Uterus (tissue), 4 donors: ENCODE measurements around the gene ONECUT3. TPM values are rescaled to one million over a fixed set of nuclear protein-coding genes. Genes with fewer than 3 reads are reported as not detected.

Source experiments
- DNase-seq, 2 donors: peaks; one replicate each; pipeline ENCODE4 v3.0.0-alpha.2; 2019 to 2020
- H3K27ac ChIP-seq, 2 donors: fragments of 200-600 bp; sonication (generic); 1 replicate in 1 of 2; 2 replicates in 1 of 2; pipeline ENCODE4 v1.5.1; 2016 to 2018
- H3K27me3 ChIP-seq, 2 donors: fragments of 200-600 bp; sonication (generic); one replicate each; pipeline ENCODE4 v1.5.1; 2018 to 2019; ENCODE audit warnings: control low read depth in 1 of 2
- H3K36me3 ChIP-seq, 2 donors: fragments of 200-600 bp; sonication (generic); one replicate each; pipeline ENCODE4 v1.5.1; 2019; ENCODE audit warnings: control low read depth in 1 of 2
- H3K4me1 ChIP-seq, 2 donors: fragments of 200-600 bp; sonication (generic); one replicate each; pipeline ENCODE4 v1.5.1; 2018 to 2019; ENCODE audit warnings: control low read depth in 1 of 2
- H3K4me3 ChIP-seq, 2 donors: fragments of 200-600 bp; sonication (generic); 1 replicate in 1 of 2; 2 replicates in 1 of 2; pipeline ENCODE4 v1.5.1; 2018 to 2019; ENCODE audit warnings: mild to moderate bottlenecking in 1 of 2
- H3K9me3 ChIP-seq, 2 donors: fragments of 200-600 bp; sonication (generic); one replicate each; pipeline ENCODE4 v1.5.1; 2019; ENCODE audit warnings: control low read depth in 1 of 2
- POLR2A ChIP-seq, 2 donors: fragments of 450-650 bp; IDR thresholded peaks; one replicate each; pipeline ENCODE4 v1.6.1; 2016; ENCODE audit warnings: antibody characterized with exemption in 2 of 2, mild to moderate bottlenecking in 1 of 2, moderate library complexity in 1 of 2
- intact Hi-C: fragments of 100-400 bp; cut with DNase I; formaldehyde crosslinking; loops from one replicate; pipeline ENCODE4 v1.15.1; 2023; ENCODE audit warnings: low total_unique reads
- total RNA-seq, 4 donors: library from RNA; depleted of rRNA in 3 of 4; stranded (reverse); fragments of >200 nt in 3 of 4; gene quantifications; one replicate each; pipeline versions ENCODE4 v1.1.0 to v1.2.4, GENCODE V29; 2014 to 2023
- TF ChIP-seq, protein P1 (sequence below), 4 experiments: fragments of 200-600 bp in 2 of 4; fragments of 450-650 bp in 2 of 4; sonication (generic) in 2 of 4; IDR thresholded peaks; one replicate each; pipeline ENCODE4 v1.5.1; 2016 to 2019; ENCODE audit warnings: antibody characterized with exemption in 4 of 4, mild to moderate bottlenecking in 2 of 4, moderate library complexity in 1 of 4
- donor health status: DM: yes; HTN: yes; CAD: no.

ONECUT3 gene
- total RNA-seq, 4 donors from 2014 or later: not detected

- no peak for TF ChIP-seq POLR2A (IDR thresholded peaks at IDR 0.05)
- TF ChIP-seq, protein P1, sequence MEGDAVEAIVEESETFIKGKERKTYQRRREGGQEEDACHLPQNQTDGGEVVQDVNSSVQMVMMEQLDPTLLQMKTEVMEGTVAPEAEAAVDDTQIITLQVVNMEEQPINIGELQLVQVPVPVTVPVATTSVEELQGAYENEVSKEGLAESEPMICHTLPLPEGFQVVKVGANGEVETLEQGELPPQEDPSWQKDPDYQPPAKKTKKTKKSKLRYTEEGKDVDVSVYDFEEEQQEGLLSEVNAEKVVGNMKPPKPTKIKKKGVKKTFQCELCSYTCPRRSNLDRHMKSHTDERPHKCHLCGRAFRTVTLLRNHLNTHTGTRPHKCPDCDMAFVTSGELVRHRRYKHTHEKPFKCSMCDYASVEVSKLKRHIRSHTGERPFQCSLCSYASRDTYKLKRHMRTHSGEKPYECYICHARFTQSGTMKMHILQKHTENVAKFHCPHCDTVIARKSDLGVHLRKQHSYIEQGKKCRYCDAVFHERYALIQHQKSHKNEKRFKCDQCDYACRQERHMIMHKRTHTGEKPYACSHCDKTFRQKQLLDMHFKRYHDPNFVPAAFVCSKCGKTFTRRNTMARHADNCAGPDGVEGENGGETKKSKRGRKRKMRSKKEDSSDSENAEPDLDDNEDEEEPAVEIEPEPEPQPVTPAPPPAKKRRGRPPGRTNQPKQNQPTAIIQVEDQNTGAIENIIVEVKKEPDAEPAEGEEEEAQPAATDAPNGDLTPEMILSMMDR (IDR thresholded peaks at IDR 0.05): no peak
- peaks cover 10 to 54% of the 10 kb centered on the region in 2 donors for H3K27me3 ChIP-seq
- intact Hi-C loops: no loop called here
- H3K4me3 ChIP-seq: no peak overlapping the region
- H3K27ac ChIP-seq: no peak overlapping the region
- no peaks in the 10 kb centered on the region for H3K9me3 ChIP-seq
- H3K36me3 ChIP-seq: no peaks in the 10 kb centered on the region
- DNase-seq: no peak
- peaks cover 0 to 8% of the 10 kb centered on the region in 2 donors for H3K4me1 ChIP-seq
Observed at GRCh38 chr19:1756705-1757465, 3.6 kb downstream of the ONECUT3 start.

GRCh38 chr19:1757468-1758230 lies 4.3 kb downstream of the ONECUT3 start:
- Histone ChIP-seq H3K9me3 (no peaks in the 10 kb centered on the region), H3K27me3 (peaks cover 10 to 48% of the 10 kb centered on the region in 2 donors), H3K4me3 (no peak overlapping the region), H3K4me1 (peaks cover 0 to 8% of the 10 kb centered on the region in 2 donors), H3K27ac (no peak overlapping the region), H3K36me3 (no peaks in the 10 kb centered on the region)
- TF ChIP-seq, protein P1 (IDR thresholded peaks at IDR 0.05): no peak
- no peak for TF ChIP-seq POLR2A (IDR thresholded peaks at IDR 0.05)
- no peak for DNase-seq
- intact Hi-C loops: no loop called here

GRCh38 chr19:1758231-1758577 lies 4.9 kb downstream of the ONECUT3 start:
- Histone ChIP-seq H3K4me3 (no peak overlapping the region), H3K27ac (no peak overlapping the region), H3K36me3 (no peaks in the 10 kb centered on the region), H3K9me3 (no peaks in the 10 kb centered on the region), H3K4me1 (peaks cover 0 to 6% of the 10 kb centered on the region in 2 donors), H3K27me3 (peaks cover 10 to 53% of the 10 kb centered on the region in 2 donors)
- TF ChIP-seq, protein P1 (IDR thresholded peaks at IDR 0.05): no peak
- no peak for TF ChIP-seq POLR2A (IDR thresholded peaks at IDR 0.05)
- no peak for DNase-seq
- intact Hi-C loops: no loop called here

GRCh38 chr19:1758959-1759903 lies 5.9 kb downstream of the ONECUT3 start:
- H3K9me3 ChIP-seq: no peaks in the 10 kb centered on the region
- H3K36me3 ChIP-seq: no peaks in the 10 kb centered on the region
- peaks cover 0 to 3% of the 10 kb centered on the region in 2 donors for H3K4me1 ChIP-seq
- no peak overlapping the region for H3K4me3 ChIP-seq
- intact Hi-C loops: no loop called here
- H3K27ac ChIP-seq: no peak overlapping the region
- peaks cover 10 to 63% of the 10 kb centered on the region in 2 donors for H3K27me3 ChIP-seq
- no peak for DNase-seq
- TF ChIP-seq POLR2A (IDR thresholded peaks at IDR 0.05): no peak
- TF ChIP-seq, protein P1 (IDR thresholded peaks at IDR 0.05): no peak
